Keratinocyte (primary cell): ENCODE results near the gene RGS9BP. TPM values are rescaled to one million over a fixed set of nuclear protein-coding genes. Genes with fewer than 3 reads are reported as not detected.
"Not testable (repeated sequence)": the region's sequence is repeated elsewhere in the genome, so short reads cannot be mapped to it uniquely, and the experiment has no call there.

ENCODE experiments used
- DNase-seq: peaks from one replicate; pipeline ENCODE4 v3.0.0-alpha.2; 2011; ENCODE audit warnings: low read depth, missing footprints, low spot score
- FAIRE-seq: peaks from 2 replicates; lab custom pipeline; 2011; peaks lifted over from hg19 to GRCh38; lab: Jason Lieb, UNC
- H2AFZ ChIP-seq: 2 replicates; pipeline ENCODE4 v1.6.0; 2012; ENCODE audit warnings: low read length, control low read depth, inconsistent platforms; ENCODE audit not compliant: control insufficient read depth
- H3K27ac ChIP-seq: 2 replicates; pipeline ENCODE4 v1.5.1; 2011; ENCODE audit warnings: low read length; ENCODE audit not compliant: control insufficient read depth, insufficient read depth
- H3K27me3 ChIP-seq: 3 replicates; pipeline ENCODE4 v1.6.0; 2011; ENCODE audit warnings: low read length; ENCODE audit not compliant: control insufficient read depth, insufficient read depth; ENCODE audit errors: extremely low read depth
- H3K36me3 ChIP-seq, 2 experiments: 2 replicates in 1 of 2; 3 replicates in 1 of 2; pipeline ENCODE4 v1.5.1; 2011; ENCODE audit warnings: low read length in 2 of 2, mild to moderate bottlenecking in 1 of 2; ENCODE audit not compliant: control insufficient read depth in 2 of 2, insufficient read depth in 2 of 2; ENCODE audit errors: extremely low read depth in 1 of 2
- H3K4me1 ChIP-seq: 3 replicates; pipeline ENCODE4 v1.5.1; 2011; ENCODE audit warnings: low read length; ENCODE audit not compliant: control insufficient read depth, insufficient read depth; ENCODE audit errors: extremely low read depth
- H3K4me2 ChIP-seq: 3 replicates; pipeline ENCODE4 v1.6.0; 2011; ENCODE audit warnings: low read depth, low read length; ENCODE audit not compliant: control insufficient read depth, insufficient read depth; ENCODE audit errors: extremely low read depth
- H3K4me3 ChIP-seq, 3 experiments: fragments of 200-600 bp in 1 of 3; sonication (generic) in 1 of 3; 2 replicates in 2 of 3; 3 replicates in 1 of 3; pipeline ENCODE4 v1.5.1; 2011 to 2016; ENCODE audit warnings: low read length in 3 of 3, mild to moderate bottlenecking in 3 of 3, control low read depth in 2 of 3, inconsistent platforms in 1 of 3, low read depth in 1 of 3, mixed read lengths in 1 of 3, mixed run types in 1 of 3, moderate library complexity in 1 of 3; ENCODE audit not compliant: control insufficient read depth in 2 of 3, insufficient read depth in 2 of 3; ENCODE audit errors: extremely low read depth in 1 of 3
- H3K79me2 ChIP-seq: 2 replicates; pipeline ENCODE4 v1.6.0; 2012; ENCODE audit warnings: low read length; ENCODE audit not compliant: control insufficient read depth, insufficient read depth
- H3K9ac ChIP-seq: 3 replicates; pipeline ENCODE4 v1.6.0; 2011; ENCODE audit warnings: low read length; ENCODE audit not compliant: control insufficient read depth, insufficient read depth; ENCODE audit errors: extremely low read depth
- H3K9me1 ChIP-seq: 3 replicates; pipeline ENCODE4 v1.6.0; 2011; ENCODE audit warnings: low read length; ENCODE audit not compliant: control insufficient read depth, insufficient read depth; ENCODE audit errors: extremely low read depth
- H3K9me3 ChIP-seq: 2 replicates; pipeline ENCODE4 v1.5.1; 2012; ENCODE audit warnings: low read depth, low read length; ENCODE audit not compliant: control insufficient read depth
- H4K20me1 ChIP-seq: 3 replicates; pipeline ENCODE4 v1.6.0; 2011; ENCODE audit warnings: low read length; ENCODE audit not compliant: control insufficient read depth, insufficient read depth; ENCODE audit errors: extremely low read depth
- EZH2 ChIP-seq: IDR thresholded peaks from one replicate; pipeline ENCODE4 v1.6.1; 2012; ENCODE audit warnings: inconsistent platforms, mild to moderate bottlenecking, low read length, moderate library complexity
- dilution Hi-C: fragments of 300-500 bp; cut with MboI; formaldehyde crosslinking; loops from one replicate; pipeline ENCODE4 v1.7.0; 2020; ENCODE audit warnings: low sequenced_read_pairs; ENCODE audit not compliant: extremely low pct_ligation_motif_present
- polyA plus RNA-seq, 5 experiments: library from polyadenylated mRNA; depleted of rRNA in 3 of 5; stranded (reverse) in 3 of 5; stranded (forward) in 1 of 5; unstranded in 1 of 5; fragments of >200 nt; gene quantifications; 1 replicate in 1 of 5; 2 replicates in 3 of 5; 3 replicates in 1 of 5; pipeline versions ENCODE4 v1.2.1 to v1.2.3, GENCODE V29; 2011 to 2012; ENCODE audit warnings: missing spikeins in 2 of 5, low read depth in 1 of 5, low replicate concordance in 1 of 5
- TF ChIP-seq, protein P1 (sequence below), 3 experiments: IDR thresholded peaks in 1 of 3; conservative IDR thresholded peaks in 1 of 3; optimal IDR thresholded peaks in 1 of 3; 2 replicates in 2 of 3; 3 replicates in 1 of 3; pipeline versions ENCODE3 to v1.5.1; 2011; ENCODE audit warnings: low read length in 3 of 3, mild to moderate bottlenecking in 3 of 3, moderate library complexity in 2 of 3, control low read depth in 1 of 3, inconsistent platforms in 1 of 3; ENCODE audit not compliant: insufficient read depth in 2 of 3; ENCODE audit errors: extremely low read depth in 1 of 3

The RGS9BP gene
- polyA plus RNA-seq, 1 donor (not counting 4 experiments of a cell fraction or from before 2014, with no cell fraction given) = 0.01 TPM

DNA sequence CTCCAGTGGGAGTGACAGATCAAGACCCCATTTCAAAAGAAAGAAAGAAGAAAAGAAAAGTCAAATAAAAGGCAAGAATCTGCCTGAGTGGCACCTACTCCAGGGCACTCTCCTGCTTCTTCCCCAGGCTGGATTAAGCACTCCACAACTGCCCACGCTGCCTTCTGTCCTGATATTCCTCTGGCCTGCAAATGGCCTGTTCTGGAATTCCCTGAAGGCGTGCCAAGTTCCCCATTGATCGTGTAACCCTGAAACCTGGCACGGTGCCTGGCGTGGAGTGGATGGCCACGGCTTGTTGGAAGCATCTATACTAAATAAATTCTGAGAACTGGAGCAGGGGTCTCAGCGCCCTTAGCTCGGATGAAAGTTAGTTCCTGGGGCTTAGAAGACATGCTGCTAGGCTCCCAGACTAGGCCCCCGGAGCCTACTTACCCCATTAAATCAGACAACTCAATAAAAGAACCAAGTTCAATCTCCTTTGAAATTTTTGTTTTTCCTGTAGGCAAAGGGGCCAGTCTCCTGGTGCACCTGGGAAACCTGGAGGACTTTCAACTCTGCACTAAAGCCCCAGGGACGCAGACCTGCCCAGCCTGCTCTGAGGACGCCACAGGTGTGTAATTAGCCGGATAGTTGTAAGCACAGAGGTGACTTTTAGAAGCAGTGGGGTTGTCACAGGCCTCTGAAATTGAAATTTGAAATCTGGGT lies 22.6 kb upstream of the RGS9BP start:
- no peak overlapping the region for H3K9ac ChIP-seq
- no peaks in the 10 kb centered on the region for H3K9me3 ChIP-seq
- TF ChIP-seq, protein P1, sequence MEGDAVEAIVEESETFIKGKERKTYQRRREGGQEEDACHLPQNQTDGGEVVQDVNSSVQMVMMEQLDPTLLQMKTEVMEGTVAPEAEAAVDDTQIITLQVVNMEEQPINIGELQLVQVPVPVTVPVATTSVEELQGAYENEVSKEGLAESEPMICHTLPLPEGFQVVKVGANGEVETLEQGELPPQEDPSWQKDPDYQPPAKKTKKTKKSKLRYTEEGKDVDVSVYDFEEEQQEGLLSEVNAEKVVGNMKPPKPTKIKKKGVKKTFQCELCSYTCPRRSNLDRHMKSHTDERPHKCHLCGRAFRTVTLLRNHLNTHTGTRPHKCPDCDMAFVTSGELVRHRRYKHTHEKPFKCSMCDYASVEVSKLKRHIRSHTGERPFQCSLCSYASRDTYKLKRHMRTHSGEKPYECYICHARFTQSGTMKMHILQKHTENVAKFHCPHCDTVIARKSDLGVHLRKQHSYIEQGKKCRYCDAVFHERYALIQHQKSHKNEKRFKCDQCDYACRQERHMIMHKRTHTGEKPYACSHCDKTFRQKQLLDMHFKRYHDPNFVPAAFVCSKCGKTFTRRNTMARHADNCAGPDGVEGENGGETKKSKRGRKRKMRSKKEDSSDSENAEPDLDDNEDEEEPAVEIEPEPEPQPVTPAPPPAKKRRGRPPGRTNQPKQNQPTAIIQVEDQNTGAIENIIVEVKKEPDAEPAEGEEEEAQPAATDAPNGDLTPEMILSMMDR (optimal IDR thresholded peaks at IDR 0.05 in 1 of 3, IDR thresholded peaks at IDR 0.05 in 1 of 3, conservative IDR thresholded peaks at IDR 0.05 in 1 of 3; ENCODE audit: extremely low read depth in 1 of 3, insufficient read depth in 2 of 3, low read length in 3 of 3) = no peak
- no peak for TF ChIP-seq EZH2
- no peak overlapping the region for H3K27ac ChIP-seq
- H4K20me1 ChIP-seq = no peaks in the 10 kb centered on the region
- no peak overlapping the region for H3K4me3 ChIP-seq
- peaks cover 13% of the 10 kb centered on the region in 2 experiments for H3K36me3 ChIP-seq
- DNase-seq (no peak), FAIRE-seq (no peak)
- peaks cover 10% of the 10 kb centered on the region for H3K79me2 ChIP-seq
- no peaks in the 10 kb centered on the region for H3K4me1 ChIP-seq
- H3K9me1 ChIP-seq = no peaks in the 10 kb centered on the region
- dilution Hi-C loops = no loop called here
- H3K4me2 ChIP-seq = no peak overlapping the region
- H3K27me3 ChIP-seq = no peaks in the 10 kb centered on the region
- H2AFZ ChIP-seq = no peak overlapping the region

DNA sequence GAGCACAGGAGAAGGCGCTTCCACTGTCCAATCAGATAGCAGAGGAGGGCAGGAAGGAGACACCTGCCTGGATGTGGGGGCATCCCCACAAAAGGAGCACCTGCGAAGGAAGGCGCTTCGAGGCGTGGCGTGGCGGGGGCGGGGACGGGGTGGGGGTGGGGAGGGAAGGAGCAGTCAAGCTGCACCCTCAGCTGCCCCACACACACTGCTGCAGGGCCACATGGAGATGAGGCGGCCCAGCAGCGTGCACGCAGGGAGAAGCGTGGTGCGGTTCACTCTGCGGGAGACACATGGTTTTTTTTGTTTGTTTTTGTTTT lies 22.1 kb upstream of the RGS9BP start:
- no peak for FAIRE-seq
- no peaks in the 10 kb centered on the region for H3K9me3 ChIP-seq
- H3K4me2 ChIP-seq = no peak overlapping the region
- no peaks in the 10 kb centered on the region for H3K9me1 ChIP-seq
- DNase-seq = no peak
- H3K27ac ChIP-seq = no peak overlapping the region
- no peaks in the 10 kb centered on the region for H3K27me3 ChIP-seq
- no peak overlapping the region for H3K4me3 ChIP-seq
- no peaks in the 10 kb centered on the region for H3K4me1 ChIP-seq
- dilution Hi-C loops = no loop called here
- peaks cover 12 to 13% of the 10 kb centered on the region in 2 experiments for H3K36me3 ChIP-seq
- no peak overlapping the region for H2AFZ ChIP-seq
- H4K20me1 ChIP-seq = no peaks in the 10 kb centered on the region
- H3K79me2 ChIP-seq = peaks cover 11% of the 10 kb centered on the region
- no peak overlapping the region for H3K9ac ChIP-seq
- TF ChIP-seq, protein P1 (optimal IDR thresholded peaks at IDR 0.05 in 1 of 3, IDR thresholded peaks at IDR 0.05 in 1 of 3, conservative IDR thresholded peaks at IDR 0.05 in 1 of 3; ENCODE audit: extremely low read depth in 1 of 3, insufficient read depth in 2 of 3, low read length in 3 of 3) = no peak
- TF ChIP-seq EZH2 = no peak

DNA sequence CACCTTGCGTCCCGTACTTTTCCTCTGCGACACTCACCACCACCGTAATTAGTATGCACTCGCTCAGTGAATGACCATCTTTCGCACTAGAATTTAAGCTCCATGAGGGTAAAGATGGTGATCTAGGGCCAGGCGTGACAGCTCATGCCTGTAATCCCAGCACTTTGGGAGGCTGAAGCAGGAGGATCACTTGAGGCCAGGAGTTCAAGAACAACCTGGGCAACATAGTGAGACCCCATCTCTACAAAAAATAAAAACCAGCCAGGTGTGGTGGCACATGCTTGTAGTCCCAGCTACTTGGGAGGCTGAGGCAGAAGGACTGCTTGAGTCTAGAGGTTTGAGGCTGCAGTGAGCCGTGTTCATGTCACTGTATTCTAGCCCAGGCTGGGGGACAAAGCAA lies 19.3 kb upstream of the RGS9BP start:
- H3K9ac ChIP-seq, H2AFZ ChIP-seq, H3K4me3 ChIP-seq, H3K27me3 ChIP-seq, DNase-seq, FAIRE-seq, H3K4me2 ChIP-seq, H4K20me1 ChIP-seq, H3K9me1 ChIP-seq, H3K9me3 ChIP-seq, H3K27ac ChIP-seq, dilution Hi-C loops, H3K4me1 ChIP-seq: not testable (repeated sequence)
- peaks cover 6 to 11% of the 10 kb centered on the region in 2 experiments for H3K36me3 ChIP-seq
- H3K79me2 ChIP-seq = peaks cover 26% of the 10 kb centered on the region
